ENCODE data around the gene DOCK11.

Gene DOCK11

DNA sequence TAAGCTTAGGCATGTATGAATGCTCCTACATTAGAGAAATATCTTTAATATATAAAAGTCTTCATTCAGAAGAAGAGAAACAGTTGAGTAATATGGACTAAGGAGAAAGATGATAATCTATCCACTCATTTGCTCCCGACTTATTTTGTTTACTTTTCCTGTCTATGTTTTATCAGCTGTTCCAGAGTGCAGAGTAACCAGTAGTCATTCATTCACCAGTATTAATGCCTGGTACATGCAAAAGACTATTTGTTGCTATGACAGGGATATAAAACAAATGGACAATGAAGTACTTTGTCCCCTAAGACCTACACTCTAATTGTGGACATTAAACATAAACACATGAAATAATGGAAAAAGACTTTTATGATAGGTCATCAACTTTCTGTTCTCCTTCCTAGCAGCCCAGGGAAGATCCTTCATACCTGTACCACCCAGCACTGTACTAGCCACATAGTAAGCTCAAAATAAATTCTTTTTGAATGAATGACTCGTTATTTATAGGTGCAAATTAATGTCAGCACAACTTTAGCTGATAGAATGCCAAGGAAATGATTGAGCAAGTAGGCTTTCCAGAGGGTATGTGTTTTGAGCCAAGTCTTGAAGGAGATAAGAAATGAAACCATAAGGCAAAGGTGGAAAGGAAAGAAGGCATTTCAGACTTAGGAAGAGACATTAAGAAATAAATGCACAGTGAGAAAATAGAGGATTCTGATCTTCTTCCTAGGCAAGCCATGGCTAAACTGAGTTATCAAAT lies 186.8 kb downstream of the DOCK11 start:
- TF ChIP-seq, protein P1, sequence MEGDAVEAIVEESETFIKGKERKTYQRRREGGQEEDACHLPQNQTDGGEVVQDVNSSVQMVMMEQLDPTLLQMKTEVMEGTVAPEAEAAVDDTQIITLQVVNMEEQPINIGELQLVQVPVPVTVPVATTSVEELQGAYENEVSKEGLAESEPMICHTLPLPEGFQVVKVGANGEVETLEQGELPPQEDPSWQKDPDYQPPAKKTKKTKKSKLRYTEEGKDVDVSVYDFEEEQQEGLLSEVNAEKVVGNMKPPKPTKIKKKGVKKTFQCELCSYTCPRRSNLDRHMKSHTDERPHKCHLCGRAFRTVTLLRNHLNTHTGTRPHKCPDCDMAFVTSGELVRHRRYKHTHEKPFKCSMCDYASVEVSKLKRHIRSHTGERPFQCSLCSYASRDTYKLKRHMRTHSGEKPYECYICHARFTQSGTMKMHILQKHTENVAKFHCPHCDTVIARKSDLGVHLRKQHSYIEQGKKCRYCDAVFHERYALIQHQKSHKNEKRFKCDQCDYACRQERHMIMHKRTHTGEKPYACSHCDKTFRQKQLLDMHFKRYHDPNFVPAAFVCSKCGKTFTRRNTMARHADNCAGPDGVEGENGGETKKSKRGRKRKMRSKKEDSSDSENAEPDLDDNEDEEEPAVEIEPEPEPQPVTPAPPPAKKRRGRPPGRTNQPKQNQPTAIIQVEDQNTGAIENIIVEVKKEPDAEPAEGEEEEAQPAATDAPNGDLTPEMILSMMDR (IDR thresholded peaks at IDR 0.05), result no peak
- Histone ChIP-seq H3K27ac (no peak overlapping the region), H3K9ac (no peak overlapping the region), H3K9me3 (ENCODE audit: control insufficient read depth, low read length) (no peaks in the 10 kb centered on the region), H3K4me1 (no peaks in the 10 kb centered on the region), H3K79me2 (no peaks in the 10 kb centered on the region), H3K4me3 (ENCODE audit: low read depth, low read length) (no peak overlapping the region), H3K4me2 (ENCODE audit: low read length) (no peak overlapping the region), H3K27me3 (ENCODE audit: control insufficient read depth, insufficient read depth, low read length) (no peaks in the 10 kb centered on the region), H3K36me3 (ENCODE audit: control insufficient read depth, insufficient read depth, low read length) (no peaks in the 10 kb centered on the region), H2AFZ (no peak overlapping the region)

DNA sequence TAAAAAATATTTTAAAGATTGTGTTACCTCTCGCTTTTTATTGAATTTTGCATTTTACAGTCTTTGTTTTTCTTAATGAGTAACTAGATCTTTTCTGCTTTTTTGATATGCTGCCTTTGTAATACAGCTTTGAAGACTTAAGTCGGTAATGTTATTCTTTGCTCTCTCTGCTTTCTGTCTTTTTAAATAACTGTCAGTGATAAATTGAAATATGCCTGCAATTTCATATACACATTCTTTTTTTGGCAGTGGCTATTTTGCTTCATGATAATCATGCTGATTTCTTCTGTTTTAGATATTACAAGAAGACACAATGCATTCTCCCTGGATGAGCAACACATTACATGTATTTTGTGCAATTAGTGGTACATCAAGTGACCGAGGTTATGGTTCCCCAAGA lies 189.8 kb downstream of the DOCK11 start:
- Histone ChIP-seq H3K27me3 (ENCODE audit: control insufficient read depth, insufficient read depth, low read length) (no peaks in the 10 kb centered on the region), H3K9ac (no peak overlapping the region), H3K9me3 (ENCODE audit: control insufficient read depth, low read length) (no peaks in the 10 kb centered on the region), H3K4me2 (ENCODE audit: low read length) (no peak overlapping the region), H3K4me1 (no peaks in the 10 kb centered on the region), H3K79me2 (no peaks in the 10 kb centered on the region), H3K36me3 (ENCODE audit: control insufficient read depth, insufficient read depth, low read length) (no peaks in the 10 kb centered on the region), H3K27ac (no peak overlapping the region), H2AFZ (no peak overlapping the region), H3K4me3 (ENCODE audit: low read depth, low read length) (no peak overlapping the region)
- TF ChIP-seq, protein P1 (IDR thresholded peaks at IDR 0.05), result no peak

DNA sequence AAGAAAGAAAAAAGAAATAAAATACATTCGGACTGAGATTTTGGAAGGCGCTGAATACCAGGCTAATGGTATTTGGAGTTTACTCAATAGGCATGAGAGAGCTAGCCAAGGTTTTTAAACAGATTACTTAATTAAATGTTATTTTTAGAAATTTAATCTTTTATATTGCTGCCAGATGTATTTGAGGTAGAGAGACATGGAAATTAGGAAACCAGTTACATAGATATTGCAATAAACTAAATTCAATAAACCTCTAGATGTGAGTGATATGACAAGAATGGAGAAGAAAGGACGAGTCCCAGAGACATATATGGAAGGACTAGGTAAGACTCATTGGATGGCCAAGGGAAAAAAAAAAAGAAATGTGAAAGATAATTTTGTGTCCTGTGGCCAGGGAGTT lies 193.3 kb downstream of the DOCK11 start:
- Histone ChIP-seq H3K4me2 (ENCODE audit: low read length) (no peak overlapping the region), H2AFZ (no peak overlapping the region), H3K9ac (no peak overlapping the region), H3K9me3 (ENCODE audit: control insufficient read depth, low read length) (no peaks in the 10 kb centered on the region), H3K4me1 (no peaks in the 10 kb centered on the region), H3K79me2 (no peaks in the 10 kb centered on the region), H3K36me3 (ENCODE audit: control insufficient read depth, insufficient read depth, low read length) (no peaks in the 10 kb centered on the region), H3K27ac (no peak overlapping the region), H3K4me3 (ENCODE audit: low read depth, low read length) (no peak overlapping the region), H3K27me3 (ENCODE audit: control insufficient read depth, insufficient read depth, low read length) (no peaks in the 10 kb centered on the region)
- TF ChIP-seq, protein P1 (IDR thresholded peaks at IDR 0.05), result no peak

DNA sequence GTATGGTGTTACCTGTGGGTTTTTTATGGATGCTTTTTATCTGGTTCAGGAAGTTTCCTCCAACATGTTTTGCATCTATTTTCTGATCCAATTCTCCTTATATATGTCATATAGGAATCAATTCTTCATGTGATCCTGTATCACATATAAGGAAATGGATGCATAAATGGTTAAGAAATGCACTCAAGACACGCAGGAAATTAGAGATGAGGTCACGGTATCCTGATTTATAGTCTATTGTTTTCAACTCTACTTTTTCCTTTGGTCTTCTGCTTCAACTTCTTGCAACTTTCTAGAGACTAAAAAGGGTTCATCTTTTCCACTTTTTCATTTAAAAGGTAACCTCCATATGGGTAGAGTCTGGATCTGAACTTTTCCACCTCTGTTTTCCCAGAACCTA lies 198.2 kb downstream of the DOCK11 start:
- Histone ChIP-seq H2AFZ (no peak overlapping the region), H3K9ac (no peak overlapping the region), H3K27ac (no peak overlapping the region), H3K36me3 (ENCODE audit: control insufficient read depth, insufficient read depth, low read length) (no peaks in the 10 kb centered on the region), H3K9me3 (ENCODE audit: control insufficient read depth, low read length) (no peaks in the 10 kb centered on the region), H3K4me3 (ENCODE audit: low read depth, low read length) (no peak overlapping the region), H3K4me1 (no peaks in the 10 kb centered on the region), H3K79me2 (no peaks in the 10 kb centered on the region), H3K4me2 (ENCODE audit: low read length) (no peak overlapping the region), H3K27me3 (ENCODE audit: control insufficient read depth, insufficient read depth, low read length) (no peaks in the 10 kb centered on the region)
- TF ChIP-seq, protein P1 (IDR thresholded peaks at IDR 0.05), result no peak

DNA sequence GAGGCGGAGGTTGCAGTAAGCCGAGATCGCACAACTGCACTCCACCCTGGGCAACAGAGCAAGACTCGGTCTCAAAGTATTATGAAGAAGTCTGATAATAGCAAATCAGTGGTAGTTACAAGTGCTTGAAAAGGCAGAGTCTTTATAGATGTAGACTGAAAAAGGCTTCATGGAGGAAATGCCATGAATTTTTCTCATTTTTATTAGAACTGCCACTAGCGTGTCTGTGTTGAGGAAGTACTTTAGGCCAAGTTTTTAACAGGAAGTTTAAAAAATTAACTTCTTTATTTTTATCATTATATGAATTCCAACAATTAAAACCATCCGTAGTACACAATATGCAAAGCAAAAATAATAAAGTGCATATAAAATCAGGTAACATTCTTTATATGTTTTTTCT lies 199.0 kb downstream of the DOCK11 start:
- no peaks in the 10 kb centered on the region for H3K79me2 ChIP-seq
- TF ChIP-seq, protein P1 (IDR thresholded peaks at IDR 0.05), result no peak
- no peaks in the 10 kb centered on the region for H3K4me1 ChIP-seq
- no peaks in the 10 kb centered on the region for H3K36me3 ChIP-seq (ENCODE audit: control insufficient read depth, insufficient read depth, low read length)
- no peak overlapping the region for H3K9ac ChIP-seq
- H2AFZ ChIP-seq, result no peak overlapping the region
- H3K4me3 ChIP-seq (ENCODE audit: low read depth, low read length), result no peak overlapping the region
- no peak overlapping the region for H3K4me2 ChIP-seq (ENCODE audit: low read length)
- no peaks in the 10 kb centered on the region for H3K27me3 ChIP-seq (ENCODE audit: control insufficient read depth, insufficient read depth, low read length)
- H3K9me3 ChIP-seq (ENCODE audit: control insufficient read depth, low read length), result no peaks in the 10 kb centered on the region
- H3K27ac ChIP-seq, result no peak overlapping the region

Measured in parathyroid adenoma (tissue), 2 donors.